ENCODE results near the gene SUGP2.

The SUGP2 gene

DNA sequence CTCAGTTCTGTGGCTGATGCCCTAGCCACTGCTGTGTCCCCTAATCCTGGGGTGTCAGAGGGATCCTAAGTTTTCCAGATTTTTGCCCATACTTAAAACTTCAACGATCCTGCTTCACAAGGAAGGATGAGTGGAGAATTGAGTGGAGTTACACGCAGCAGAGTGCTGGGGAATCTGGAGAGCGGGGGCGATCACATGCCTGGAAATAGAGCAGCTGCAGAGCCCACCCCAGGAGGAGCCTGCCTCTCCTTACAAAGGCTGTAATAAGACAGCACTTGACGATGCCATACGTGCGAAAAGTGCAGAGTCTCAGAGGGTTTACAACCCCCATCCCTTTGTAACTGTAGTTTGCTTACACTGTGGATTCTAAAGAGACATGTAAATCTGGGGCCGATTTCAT lies 40.6 kb downstream of the SUGP2 start:
- DNase-seq (ENCODE audit: low read depth, low spot score): no peak

DNA sequence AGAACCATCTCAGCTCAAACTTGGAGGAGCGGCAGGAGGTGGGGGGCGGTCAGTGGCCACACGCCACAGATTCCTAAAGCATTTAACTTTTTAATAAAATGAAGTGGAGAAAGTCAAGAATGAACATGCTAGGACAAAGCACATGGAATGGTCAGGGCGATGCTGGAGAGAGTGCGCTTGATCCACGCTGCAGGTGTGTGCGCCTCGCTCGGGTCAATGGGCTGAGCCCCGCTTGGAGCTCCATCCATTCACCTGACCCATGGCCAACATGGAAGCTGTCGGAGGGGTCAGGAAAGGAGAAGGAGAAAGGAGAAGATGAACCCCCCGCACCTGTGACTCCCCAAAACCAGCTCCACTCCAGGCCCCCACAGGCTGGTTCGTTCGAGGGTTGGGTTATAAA lies 41.8 kb downstream of the SUGP2 start:
- DNase-seq (ENCODE audit: low read depth, low spot score): no peak

DNA sequence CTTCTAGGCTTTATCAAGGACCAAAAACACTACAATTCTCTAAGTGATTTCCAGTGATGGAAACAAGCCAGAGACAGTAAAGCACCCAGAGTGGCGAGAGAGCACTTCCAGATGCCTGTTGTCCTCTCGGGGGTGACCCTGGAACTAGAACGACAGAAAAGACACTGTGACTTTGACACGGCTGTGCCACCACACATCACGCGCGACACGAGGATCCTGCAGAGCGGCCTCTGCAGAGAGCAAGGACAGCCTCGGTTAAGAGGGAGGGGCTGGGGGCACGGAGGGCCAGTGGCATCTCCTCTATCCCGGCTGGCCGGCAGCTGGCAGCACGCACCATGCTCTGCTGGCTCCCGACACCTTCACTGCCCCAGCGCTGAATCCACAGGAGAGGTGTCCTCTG lies 42.3 kb downstream of the SUGP2 start:
- DNase-seq (ENCODE audit: low read depth, low spot score): no peak

DNA sequence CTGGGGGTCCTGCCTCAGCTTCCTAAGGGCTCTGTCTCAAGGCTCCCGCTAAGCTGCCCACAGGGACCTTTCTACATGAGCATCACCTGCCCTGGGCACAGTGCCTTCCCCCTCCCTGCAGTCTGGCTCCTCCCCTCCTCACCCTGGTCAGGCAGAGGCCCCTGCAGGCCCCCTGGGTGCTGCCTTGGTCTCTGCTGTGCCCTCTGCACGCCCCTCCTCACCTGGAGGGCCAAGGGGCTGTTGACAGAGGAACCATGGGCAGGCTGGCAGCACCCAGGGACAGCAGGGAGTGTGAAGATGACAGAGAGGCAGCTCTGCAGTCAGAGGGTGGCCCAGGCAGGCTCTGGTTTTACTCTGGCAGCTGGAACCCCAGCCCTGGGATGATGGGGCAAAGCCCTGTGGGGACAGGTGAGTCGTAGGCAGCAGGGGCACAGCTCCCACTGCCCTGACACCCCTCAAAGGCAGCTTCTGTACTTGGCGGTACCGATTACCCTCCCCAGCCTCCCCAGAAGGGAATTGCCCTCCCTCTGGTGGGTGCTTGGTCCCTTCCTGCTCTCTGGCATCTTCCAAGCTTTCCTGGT lies 43.1 kb downstream of the SUGP2 start:
- no peak for DNase-seq (ENCODE audit: low read depth, low spot score)

DNA sequence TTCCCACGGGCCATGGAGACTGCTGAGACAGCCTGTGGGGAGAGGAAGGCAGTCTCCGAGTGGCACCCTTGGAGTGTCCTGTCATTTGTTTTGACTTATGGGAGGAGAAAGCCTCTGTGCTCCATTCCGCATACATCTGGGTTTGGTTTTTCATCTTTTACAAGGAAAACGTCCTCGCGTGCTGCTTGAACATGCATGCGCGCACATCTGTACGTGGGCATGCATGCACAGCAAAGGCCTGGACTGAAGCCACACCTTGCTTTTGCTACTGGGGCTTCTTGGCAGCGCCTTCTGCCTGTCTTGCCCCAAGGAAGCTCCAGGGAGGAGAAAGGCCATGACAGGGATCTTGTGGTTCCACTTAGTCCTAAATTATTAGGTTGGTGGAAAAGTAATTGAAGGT lies 44.0 kb downstream of the SUGP2 start:
- no peak for DNase-seq (ENCODE audit: low read depth, low spot score)

DNA sequence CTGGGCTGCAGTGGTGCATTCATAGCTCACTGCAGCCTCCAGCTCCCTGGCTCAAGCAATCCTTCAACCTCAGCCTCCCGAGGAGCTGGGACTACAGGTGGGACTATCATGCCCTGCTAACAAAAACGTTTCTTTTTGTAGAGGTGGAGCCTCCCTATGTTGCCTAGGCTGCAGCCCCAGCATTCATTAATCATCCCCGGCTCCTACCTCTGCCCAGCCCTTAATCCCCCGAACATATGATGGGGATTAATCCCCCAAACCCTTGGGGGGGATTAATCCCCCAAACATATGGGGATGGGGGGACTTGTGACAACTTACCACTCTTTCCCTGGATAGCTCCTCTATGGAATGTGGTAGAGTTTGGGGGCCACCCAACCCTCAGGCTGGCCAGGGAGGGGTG lies 45.9 kb downstream of the SUGP2 start:
- DNase-seq (ENCODE audit: low read depth, low spot score): no peak

- no peak for DNase-seq (ENCODE audit: low read depth, low spot score)
These were observed 48.1 kb downstream of the SUGP2 start for GRCh38 chr19:18985257-18985656.

- DNase-seq (ENCODE audit: low read depth, low spot score): no peak
These were observed 49.1 kb downstream of the SUGP2 start for GRCh38 chr19:18984251-18984650.

DNA sequence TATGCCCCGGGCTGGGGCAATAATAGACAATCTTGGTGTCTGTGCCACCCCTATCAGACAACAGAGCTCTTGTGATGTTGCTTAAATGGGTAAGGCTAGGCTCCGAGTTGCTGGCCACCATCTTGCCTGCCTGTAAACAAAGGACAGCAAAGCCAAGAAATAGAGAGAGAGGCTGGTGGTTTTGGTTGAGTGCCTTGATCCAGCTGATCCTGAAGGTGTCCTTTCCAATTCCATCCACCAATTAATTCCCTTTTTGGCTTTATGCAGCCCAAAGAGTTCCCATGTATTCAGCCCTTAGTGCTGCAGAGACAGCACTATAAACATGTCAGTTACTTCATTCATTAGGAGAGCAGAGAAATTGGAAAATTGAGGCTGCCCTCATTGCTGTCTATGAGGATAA lies 50.6 kb downstream of the SUGP2 start:
- DNase-seq (ENCODE audit: low read depth, low spot score): no peak

GRCh38 chr19:18980432-18981020 lies 52.8 kb downstream of the SUGP2 start:
- no peak for DNase-seq (ENCODE audit: low read depth, low spot score)

GRCh38 chr19:18978616-18979015 lies 54.7 kb downstream of the SUGP2 start:
- no peak for DNase-seq (ENCODE audit: low read depth, low spot score)

DNA sequence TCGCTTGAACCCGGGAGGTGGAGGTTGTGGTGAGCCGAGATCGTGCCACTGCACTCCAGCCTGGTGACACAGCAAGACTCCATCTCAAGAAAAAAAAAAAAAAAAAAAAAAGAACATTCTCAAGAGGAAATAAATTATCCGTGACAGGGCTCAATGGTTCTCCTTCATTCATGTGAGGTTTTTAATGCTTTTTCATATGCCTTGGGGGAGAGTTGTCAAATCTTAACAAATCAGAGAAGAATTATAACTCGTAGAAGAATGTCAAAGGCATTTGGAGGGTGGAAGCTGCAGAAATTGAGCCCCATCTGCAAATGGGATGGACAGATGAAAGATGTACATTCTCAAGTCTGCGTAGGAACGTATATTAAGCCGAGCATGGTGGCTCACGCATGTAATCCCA lies 57.4 kb downstream of the SUGP2 start:
- DNase-seq (ENCODE audit: low read depth, low spot score): no peak

DNA sequence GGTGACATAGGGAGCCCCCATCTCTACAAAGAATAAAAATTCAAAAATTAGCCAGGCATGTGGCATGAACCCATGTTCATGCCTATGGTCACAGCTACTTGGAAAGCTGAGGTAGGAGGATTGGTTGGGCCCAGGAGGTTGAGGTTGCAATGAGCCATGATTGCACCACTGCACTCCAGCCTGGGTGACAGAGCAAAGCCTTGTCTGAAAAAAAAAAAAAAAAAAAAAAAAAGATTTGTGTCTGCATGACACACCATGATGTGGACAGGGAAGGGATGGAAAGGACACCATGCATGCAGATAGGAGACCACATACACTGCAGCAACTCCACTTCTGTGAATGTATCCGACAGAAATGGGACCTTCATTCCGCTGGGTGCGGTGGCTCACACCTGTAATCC lies 58.3 kb downstream of the SUGP2 start:
- no peak for DNase-seq (ENCODE audit: low read depth, low spot score)

GRCh38 chr19:18972851-18973250 lies 60.5 kb downstream of the SUGP2 start:
- DNase-seq (ENCODE audit: low read depth, low spot score): no peak

DNA sequence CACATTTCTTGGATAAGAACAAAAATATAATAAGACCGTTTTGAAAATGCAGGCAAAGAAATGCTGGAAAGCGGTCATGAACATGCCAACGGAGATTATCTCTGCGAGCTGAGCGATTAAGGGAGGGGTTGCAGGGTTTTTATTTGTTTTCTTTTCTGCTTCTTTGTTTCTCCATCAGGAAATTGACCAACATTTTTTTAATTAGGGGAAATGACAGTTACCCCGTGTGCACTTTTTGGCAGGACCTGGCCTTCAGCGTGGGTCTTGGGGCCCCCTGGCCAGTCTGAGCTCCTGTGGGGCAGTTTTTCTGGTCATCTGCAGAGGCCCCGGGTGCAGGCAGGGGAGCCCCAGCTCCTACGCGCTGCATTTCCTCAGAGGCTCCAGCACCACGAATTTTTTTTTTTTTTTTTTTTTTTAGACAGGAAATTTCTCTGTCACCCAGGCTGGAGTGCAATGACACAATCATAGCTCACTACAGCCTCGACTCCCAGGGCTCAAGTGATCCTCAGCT lies 61.0 kb downstream of the SUGP2 start:
- no peak for DNase-seq (ENCODE audit: low read depth, low spot score)

- no peak for DNase-seq (ENCODE audit: low read depth, low spot score)
These were observed 63.2 kb downstream of the SUGP2 start for GRCh38 chr19:18969931-18970659.

DNA sequence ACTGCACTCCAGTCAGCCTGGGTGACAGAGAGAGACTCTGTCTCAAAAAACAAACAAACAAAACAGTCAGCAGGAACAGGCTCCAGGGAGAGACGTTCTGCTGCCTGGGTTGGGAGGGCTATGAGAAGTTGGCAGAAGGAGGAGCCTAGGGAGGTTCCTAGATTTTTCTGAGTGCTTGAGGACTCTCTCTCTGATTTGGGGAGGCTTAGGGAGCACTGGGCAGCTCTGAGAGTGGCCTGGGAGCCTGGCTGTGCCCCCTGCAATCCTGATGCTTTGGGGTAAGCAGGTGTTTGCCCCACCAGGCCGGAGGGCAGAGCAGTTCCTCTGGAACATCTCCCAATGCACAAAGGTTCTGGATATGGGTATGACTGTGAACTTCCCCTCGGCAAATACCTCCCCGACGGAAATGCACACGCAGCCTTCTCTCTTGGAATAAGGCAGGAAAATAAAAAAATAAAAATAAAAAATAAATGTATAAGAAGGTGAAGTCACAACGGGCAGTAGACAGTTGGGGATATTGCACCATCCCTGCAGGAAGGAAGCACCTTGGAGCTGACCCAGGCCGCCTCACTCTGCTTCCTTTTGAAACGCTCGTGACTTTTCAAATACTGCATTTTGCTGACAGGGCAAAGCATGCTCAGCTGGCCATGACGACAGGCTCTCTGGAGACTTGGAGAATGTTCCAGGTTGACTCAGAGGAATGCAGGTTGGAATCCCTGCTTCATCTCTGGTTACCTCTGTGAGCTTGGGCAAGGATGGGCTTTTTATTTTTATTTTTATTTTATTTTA lies 65.8 kb downstream of the SUGP2 start:
- no peak for DNase-seq (ENCODE audit: low read depth, low spot score)

- DNase-seq (ENCODE audit: low read depth, low spot score): no peak
These were observed 67.0 kb downstream of the SUGP2 start for GRCh38 chr19:18966307-18966706.

- DNase-seq (ENCODE audit: low read depth, low spot score): no peak
These were observed 69.2 kb downstream of the SUGP2 start for GRCh38 chr19:18964121-18964520.

DNA sequence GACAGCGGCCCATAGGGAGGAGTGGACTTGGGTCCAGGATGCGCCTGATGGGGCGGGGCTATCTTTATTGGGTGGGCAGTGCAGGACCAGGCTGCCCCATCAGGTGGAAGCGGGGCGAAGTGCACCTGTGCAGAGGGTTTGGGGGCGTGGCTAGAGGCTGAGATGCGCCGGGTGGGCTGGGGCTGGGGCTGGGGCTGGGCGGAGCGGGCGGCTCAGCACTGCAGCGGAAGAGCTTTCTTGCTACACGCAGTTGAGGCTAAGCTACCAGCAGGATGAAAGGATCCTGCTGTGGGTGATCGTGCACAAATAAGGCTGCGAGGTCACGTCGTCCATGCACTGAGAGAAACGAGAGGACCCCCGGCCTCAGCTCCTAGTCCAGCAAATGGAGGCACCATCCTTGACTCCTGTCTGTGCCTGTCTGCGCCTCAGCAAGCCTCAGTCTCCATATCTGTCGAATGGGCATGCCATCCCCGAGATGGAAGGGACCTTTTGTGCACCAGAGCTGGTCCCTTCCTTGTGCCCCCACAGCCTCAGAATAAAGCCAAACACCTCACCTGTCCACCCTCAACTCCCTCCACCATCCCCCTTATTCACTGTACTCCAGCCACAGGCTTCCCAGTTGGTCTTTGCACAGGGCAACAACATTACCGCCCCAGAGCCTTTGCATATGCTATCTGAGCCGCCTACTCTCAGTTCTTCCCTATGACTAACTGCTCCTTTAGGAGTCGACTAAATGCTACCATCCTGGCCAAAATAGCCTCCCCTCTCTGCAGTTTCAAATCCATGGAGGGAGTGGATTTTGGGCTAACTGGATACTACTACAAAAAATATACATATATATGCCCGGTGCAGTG lies 71.3 kb downstream of the SUGP2 start:
- DNase-seq (ENCODE audit: low read depth, low spot score): no peak

- DNase-seq (ENCODE audit: low read depth, low spot score): no peak
These were observed 72.9 kb downstream of the SUGP2 start for GRCh38 chr19:18960370-18960769.
